NB4 (cell line): ENCODE results near the gene TUFM.

Experiments
- CTCF ChIP-seq: IDR thresholded peaks from one replicate; pipeline ENCODE4 v1.5.1; 2012; ENCODE audit warnings: low read depth, low read length
- POLR2A ChIP-seq: IDR thresholded peaks from 2 replicates; pipeline ENCODE4 v1.6.1; 2011; ENCODE audit warnings: mild to moderate bottlenecking; ENCODE audit not compliant: insufficient read length; ENCODE audit errors: extremely low read depth
- TF ChIP-seq, protein P1 (sequence below): IDR thresholded peaks from 2 replicates; pipeline ENCODE4 v1.6.1; 2011; ENCODE audit warnings: low read depth, low read length

DNA sequence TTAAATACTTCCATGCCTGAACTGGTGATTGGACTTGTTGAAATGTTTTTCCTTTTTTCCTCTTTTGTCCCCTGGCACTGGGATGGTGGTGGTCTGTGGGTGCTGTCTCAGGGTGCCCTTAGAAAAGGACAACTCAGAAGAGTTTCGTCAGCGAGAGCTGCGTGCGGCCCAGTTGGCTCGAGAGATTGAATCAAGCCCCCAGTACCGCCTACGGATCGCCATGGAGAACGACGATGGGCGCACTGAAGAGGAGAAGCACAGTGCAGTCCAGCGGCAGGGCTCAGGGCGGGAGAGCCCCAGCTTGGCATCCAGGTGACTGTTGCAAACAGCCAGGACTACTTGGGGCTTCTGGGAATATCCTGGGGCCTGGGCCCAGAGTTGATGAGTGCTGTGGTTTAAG, 16.4 kb downstream of the TUFM start:
- TF ChIP-seq CTCF (no peak), POLR2A (no peak)
- TF ChIP-seq, protein P1, sequence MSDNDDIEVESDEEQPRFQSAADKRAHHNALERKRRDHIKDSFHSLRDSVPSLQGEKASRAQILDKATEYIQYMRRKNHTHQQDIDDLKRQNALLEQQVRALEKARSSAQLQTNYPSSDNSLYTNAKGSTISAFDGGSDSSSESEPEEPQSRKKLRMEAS = no peak
